SU-DHL-6 (cell line): ENCODE data around the gene DPPA5.

Experiments
- CTCF ChIP-seq: fragments of 200-600 bp; sonication (generic); IDR thresholded peaks from one replicate; pipeline ENCODE4 v1.5.1; 2017; ENCODE audit warnings: antibody characterized with exemption, mild to moderate bottlenecking, low read length, moderate library complexity; ENCODE audit not compliant: insufficient read depth, poor library complexity, severe bottlenecking
- EZH2phosphoT487 ChIP-seq: fragments of 200-600 bp; sonication (generic), shearing (Covaris generic); conservative IDR thresholded peaks from 2 replicates; pipeline ENCODE4 v1.6.1; 2018; ENCODE audit warnings: mild to moderate bottlenecking, antibody characterized with exemption, low read length, moderate library complexity, mixed read lengths

- TF ChIP-seq CTCF (no peak), EZH2phosphoT487 (no peak)
These were observed 15.5 kb upstream of the DPPA5 start, which contains the start of gene OOEP for GRCh38 chr6:73369563-73369962.
